Neuron (in vitro differentiated cells): ENCODE data around the gene PPP1CA.
"Not testable (repeated sequence)": the region's sequence is repeated elsewhere in the genome, so short reads cannot be mapped to it uniquely, and the experiment has no call there.

Experiments used
- H2AFZ ChIP-seq: one replicate; pipeline ENCODE4 v1.6.1; 2013; ENCODE audit warnings: low read depth, mild to moderate bottlenecking, inconsistent platforms, low read length, moderate library complexity
- H3K27me3 ChIP-seq: one replicate; pipeline ENCODE4 v1.6.1; 2013; ENCODE audit warnings: low read length; ENCODE audit not compliant: insufficient read depth
- H3K36me3 ChIP-seq: one replicate; pipeline ENCODE4 v1.6.1; 2013; ENCODE audit warnings: low read length; ENCODE audit not compliant: insufficient read depth
- H3K4me1 ChIP-seq: one replicate; pipeline ENCODE4 v1.6.1; 2013; ENCODE audit warnings: low read length; ENCODE audit not compliant: insufficient read depth
- H3K4me3 ChIP-seq: 2 replicates; pipeline ENCODE4 v1.5.1; 2013; ENCODE audit warnings: mild to moderate bottlenecking, low read length, moderate library complexity
- H3K9me3 ChIP-seq: one replicate; pipeline ENCODE4 v1.6.1; 2013; ENCODE audit warnings: low read length

PPP1CA gene

DNA sequence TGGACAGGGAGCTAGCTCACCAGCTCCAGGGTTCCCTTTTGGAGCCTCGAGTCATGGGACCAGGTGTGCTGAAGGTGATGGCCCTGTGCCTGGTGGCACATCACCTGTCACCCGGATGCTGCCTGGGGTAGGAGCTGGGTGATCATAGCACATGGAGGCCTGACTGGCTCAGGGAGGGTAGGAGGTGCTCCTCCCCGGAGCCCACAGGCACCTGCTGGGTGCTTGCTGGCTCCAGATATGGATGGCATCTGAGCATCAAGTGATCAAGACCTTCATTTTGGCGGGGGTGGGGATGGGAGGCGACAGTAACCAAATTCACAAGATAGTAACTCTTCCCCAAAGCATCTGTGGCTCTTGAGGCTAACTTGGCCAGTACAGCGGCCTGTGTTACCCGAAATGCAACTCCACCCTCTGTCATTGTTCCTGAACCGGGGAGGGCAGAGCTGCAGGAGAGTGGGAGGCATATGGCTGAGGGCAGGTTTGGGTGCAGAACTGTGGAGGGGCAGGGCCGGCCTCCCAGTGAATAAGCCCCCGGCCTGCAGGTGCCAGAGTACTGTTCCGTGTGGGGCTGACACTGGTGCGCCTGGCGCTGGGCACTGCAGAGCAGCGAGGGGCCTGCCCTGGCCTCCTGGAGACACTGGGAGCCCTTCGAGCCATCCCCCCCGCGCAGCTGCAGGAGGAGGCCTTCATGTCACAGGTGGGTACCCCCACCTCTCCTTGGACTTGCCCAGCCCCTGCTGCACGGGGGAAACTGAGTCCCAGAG lies 7.0 kb upstream of the PPP1CA start:
- no peaks in the 10 kb centered on the region for H3K27me3 ChIP-seq
- no peak overlapping the region for H2AFZ ChIP-seq
- H3K4me1 ChIP-seq, result peaks cover 7% of the 10 kb centered on the region
- no peaks in the 10 kb centered on the region for H3K36me3 ChIP-seq
- H3K4me3 ChIP-seq, result no peak overlapping the region
- no peaks in the 10 kb centered on the region for H3K9me3 ChIP-seq

DNA sequence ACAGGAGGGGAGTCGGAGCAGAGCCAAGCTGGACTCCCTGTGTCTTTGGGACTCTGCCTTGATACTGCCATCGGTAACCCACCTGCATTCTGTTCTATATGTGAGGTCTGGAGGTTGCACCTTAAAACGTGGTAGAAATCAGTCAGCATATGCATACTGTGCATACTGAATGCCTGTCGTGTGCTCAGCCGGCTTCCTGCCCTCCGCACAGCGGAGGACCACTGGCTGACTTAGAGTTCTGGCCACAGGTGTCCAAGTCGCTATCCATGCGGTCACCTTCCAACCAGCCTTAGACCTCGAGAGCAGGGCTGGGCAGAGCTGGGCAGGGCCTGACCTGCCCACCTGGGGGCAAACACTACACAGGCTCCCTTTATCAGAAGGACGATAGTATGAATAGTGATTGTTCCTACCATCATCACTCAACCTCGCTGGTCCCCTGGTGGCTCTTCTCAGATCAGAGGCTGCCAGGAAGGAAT lies 6.1 kb upstream of the PPP1CA start:
- Histone ChIP-seq H3K9me3 (no peaks in the 10 kb centered on the region), H3K36me3 (no peaks in the 10 kb centered on the region), H2AFZ (no peak overlapping the region), H3K27me3 (no peaks in the 10 kb centered on the region), H3K4me3 (no peak overlapping the region), H3K4me1 (peaks cover 8% of the 10 kb centered on the region)

DNA sequence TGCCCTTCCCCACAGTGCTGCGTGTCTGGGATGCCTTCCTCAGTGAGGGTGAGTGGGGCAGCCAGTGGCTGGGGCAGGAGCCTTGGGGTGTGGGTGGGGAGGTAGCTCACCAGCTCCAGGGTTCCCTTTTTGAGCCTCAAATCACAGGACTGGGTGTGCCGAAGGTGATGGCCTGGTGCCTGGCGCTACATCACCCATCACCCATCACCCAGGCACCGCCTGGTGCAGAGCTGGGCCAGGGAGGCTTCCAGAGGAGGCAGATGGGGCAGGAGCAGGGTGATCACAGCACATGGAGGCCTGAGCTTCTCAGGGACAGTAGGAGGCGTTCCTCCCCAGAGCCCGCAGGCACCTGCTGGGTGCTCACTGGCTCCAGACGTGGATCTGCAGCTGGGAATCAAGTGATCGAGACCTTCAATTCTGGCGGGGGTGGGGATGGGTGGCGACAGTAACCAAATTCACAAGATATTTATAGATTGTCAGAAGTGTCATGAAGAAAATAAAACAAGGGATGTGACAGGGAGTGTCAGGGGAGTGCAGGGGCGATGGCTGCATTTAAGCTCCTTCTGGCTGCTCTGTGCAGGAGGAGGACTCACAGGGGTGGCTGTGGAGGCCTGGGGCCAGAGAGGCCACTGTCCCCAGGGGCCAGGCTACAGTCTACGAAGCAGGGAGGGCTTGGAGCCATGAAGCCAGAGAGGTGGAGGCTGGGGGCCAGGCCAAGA lies 5.5 kb upstream of the PPP1CA start:
- Histone ChIP-seq H2AFZ (no peak overlapping the region), H3K4me3 (no peak overlapping the region), H3K9me3 (no peaks in the 10 kb centered on the region), H3K27me3 (no peaks in the 10 kb centered on the region), H3K4me1 (peaks cover 8% of the 10 kb centered on the region), H3K36me3 (no peaks in the 10 kb centered on the region)

DNA sequence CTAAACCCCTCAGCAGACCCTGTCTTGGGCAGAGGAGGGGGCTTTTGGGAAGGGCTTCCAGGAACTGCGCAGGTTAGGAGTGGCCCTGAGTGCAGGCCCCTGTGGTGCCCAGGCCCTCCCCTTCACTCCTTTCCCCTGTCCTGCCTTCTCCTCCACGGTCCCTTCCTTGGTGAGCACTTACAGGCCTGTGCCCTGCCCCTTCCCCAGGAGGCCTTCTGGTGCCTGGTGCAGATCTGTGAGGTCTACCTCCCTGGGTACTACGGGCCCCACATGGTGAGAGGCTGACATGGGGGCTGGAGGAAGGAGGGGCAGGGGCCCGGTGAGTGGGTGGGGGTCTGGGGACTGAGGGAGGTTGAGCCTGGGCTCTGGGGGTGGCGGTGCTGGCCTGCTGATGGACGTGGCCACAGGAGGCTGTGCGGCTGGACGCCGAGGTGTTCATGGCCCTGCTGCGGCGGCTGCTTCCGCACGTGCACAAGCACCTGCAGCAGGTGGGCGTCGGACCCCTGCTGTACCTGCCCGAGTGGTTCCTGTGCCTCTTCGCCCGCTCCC lies 4.8 kb upstream of the PPP1CA start:
- no peaks in the 10 kb centered on the region for H3K9me3 ChIP-seq
- no peaks in the 10 kb centered on the region for H3K27me3 ChIP-seq
- peaks cover 11% of the 10 kb centered on the region for H3K4me1 ChIP-seq
- no peak overlapping the region for H3K4me3 ChIP-seq
- no peaks in the 10 kb centered on the region for H3K36me3 ChIP-seq
- H2AFZ ChIP-seq, result no peak overlapping the region

DNA sequence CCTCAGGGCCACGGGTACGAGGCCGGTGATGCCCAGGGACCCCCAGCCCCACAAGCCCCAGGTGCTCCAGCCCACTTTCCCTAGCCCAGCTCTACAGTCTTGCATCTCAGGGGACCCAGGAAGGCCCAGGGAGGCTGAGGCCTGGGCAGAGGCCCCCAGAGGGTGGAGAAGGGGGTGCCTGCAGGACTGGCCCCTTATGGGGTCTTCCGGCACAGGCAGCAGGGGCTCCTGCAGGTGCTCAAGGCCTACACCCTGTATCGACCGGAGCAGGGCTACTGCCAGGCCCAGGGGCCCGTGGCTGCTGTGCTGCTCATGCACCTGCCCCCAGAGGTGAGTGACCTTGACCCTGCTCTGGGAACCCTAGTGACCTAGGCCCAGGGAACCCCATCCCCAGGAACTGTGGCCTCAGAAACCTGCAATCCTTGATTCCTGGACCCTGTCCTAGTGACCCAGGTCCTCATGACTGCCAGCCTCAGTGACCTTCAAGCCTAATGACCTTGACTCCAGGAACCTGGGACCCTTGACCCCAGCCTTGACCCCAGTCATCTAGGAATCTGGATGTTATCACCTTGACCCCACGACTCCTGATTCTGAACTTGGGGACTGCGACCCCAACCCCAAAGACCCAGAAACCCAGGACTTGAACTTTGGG lies 4.2 kb upstream of the PPP1CA start:
- Histone ChIP-seq H3K27me3 (no peaks in the 10 kb centered on the region), H3K9me3 (no peaks in the 10 kb centered on the region), H3K4me1 (peaks cover 14% of the 10 kb centered on the region), H3K36me3 (no peaks in the 10 kb centered on the region), H3K4me3 (no peak overlapping the region), H2AFZ (no peak overlapping the region)

DNA sequence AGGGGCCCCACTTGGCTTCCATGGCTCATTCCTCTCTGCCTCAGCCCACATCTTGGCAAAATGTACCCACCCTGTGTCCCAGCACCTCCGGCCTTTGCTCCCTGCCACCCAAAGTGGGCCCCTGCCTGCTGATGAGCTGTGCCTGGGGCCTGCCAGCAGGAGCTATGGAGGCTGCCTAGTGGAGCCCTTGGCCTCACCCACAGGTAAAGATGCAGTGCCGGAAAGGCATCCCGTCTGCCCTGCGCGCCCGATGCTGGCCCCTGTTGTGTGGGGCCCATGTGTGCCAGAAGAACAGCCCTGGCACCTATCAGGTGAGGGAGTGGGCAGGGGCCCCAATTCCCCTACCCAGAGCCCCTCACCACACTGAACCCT lies 3.5 kb upstream of the PPP1CA start:
- H3K9me3 ChIP-seq, result no peaks in the 10 kb centered on the region
- no peak overlapping the region for H3K4me3 ChIP-seq
- peaks cover 19% of the 10 kb centered on the region for H3K4me1 ChIP-seq
- H3K27me3 ChIP-seq, result no peaks in the 10 kb centered on the region
- peaks cover 2% of the 10 kb centered on the region for H3K36me3 ChIP-seq
- no peak overlapping the region for H2AFZ ChIP-seq

DNA sequence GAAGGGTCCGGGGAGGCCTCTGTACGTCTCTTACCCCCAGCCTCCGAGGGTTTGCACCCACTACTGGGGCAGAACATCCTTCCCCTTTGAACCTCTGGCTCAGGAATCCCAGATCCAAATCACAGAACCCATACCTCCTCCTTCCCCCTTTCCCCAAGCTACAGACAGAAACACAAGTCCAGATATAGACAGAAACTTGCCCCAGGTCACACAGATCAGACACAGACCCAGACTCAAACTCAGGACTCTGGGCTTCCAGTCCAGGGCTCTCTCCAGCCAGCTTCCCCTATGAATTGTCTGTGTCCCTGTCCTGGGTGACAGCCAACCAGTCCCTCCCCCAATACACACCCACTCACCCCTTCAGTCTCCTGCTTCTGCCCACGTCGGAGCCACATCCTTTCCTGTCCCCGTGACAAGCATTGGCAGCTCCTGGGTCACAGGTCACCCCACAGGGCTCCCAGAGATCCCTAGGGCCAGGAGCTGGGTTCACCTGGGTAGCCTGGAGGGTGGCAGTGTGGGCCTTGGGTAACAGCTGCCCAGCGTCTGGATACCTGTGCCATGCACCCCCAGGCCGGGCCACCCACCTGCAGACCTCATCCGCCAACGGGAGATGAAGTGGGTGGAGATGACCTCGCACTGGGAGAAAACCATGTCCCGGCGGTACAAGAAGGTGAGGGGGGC lies 3.0 kb upstream of the PPP1CA start:
- Histone ChIP-seq H3K27me3 (no peaks in the 10 kb centered on the region), H3K9me3 (no peaks in the 10 kb centered on the region), H3K36me3 (peaks cover 4% of the 10 kb centered on the region), H3K4me1 (peaks cover 17% of the 10 kb centered on the region), H2AFZ (no peak overlapping the region), H3K4me3 (no peak overlapping the region)

DNA sequence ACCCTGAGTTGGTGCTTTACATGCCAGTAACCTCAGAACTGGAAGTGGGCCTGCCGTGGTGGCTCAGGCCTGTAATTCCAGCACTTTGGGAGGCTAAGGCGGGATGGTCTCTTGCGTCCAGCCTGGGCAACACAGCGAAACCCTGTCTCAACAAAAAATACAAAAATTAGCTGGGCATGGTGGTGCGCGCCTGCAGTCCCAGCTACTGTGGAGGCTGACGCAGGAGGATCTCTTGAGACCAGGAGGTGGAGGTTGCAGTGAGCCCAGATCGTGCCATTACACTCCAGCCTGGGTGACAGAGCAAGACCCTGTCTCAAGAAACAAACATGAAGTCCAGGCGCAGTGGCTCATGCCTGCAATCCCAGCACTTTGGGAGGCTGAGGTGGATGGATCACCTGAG lies 1.4 kb upstream of the PPP1CA start:
- Histone ChIP-seq H3K4me1 (peaks cover 17% of the 10 kb centered on the region), H3K36me3 (peaks cover 18% of the 10 kb centered on the region)
- not testable (repeated sequence) for H3K9me3 ChIP-seq, H3K27me3 ChIP-seq, H2AFZ ChIP-seq, H3K4me3 ChIP-seq

DNA sequence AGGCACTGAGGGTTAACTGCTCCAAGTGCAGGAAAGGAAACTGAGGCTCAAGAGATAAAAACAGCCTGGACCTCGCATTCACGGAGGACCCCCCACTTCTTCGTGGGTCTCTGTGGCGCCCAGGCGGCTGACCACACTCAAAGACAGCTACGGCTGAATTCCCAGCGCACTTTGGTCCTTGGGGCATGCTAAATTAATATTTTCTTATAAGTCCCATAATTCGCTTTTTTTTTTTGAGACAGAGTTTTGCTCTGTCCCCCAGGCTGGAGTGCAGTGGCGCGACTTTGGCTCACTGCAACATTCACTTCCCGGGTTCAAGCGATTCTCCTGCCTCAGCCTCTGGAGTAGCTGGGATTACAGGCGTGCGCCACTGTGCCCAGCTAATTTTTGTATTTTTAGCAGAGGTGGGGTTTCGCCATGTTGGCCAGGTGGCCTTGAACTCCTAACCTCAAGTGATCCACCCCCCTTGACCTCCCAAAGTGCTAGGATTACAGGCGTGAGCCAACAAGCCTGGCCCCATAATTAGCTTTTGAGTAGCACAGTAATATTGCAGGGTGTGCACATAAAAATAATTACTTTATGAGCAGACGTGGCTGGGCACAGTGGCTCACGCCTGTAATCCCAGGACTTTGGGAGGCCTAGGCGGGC lies 658 bp upstream of the PPP1CA start:
- H2AFZ ChIP-seq, H3K9me3 ChIP-seq, H3K27me3 ChIP-seq: not testable (repeated sequence)
- peaks cover 17% of the 10 kb centered on the region for H3K4me1 ChIP-seq
- H3K36me3 ChIP-seq, result peaks cover 26% of the 10 kb centered on the region
- peak overlapping the region; percentile 28 for H3K4me3 ChIP-seq

DNA sequence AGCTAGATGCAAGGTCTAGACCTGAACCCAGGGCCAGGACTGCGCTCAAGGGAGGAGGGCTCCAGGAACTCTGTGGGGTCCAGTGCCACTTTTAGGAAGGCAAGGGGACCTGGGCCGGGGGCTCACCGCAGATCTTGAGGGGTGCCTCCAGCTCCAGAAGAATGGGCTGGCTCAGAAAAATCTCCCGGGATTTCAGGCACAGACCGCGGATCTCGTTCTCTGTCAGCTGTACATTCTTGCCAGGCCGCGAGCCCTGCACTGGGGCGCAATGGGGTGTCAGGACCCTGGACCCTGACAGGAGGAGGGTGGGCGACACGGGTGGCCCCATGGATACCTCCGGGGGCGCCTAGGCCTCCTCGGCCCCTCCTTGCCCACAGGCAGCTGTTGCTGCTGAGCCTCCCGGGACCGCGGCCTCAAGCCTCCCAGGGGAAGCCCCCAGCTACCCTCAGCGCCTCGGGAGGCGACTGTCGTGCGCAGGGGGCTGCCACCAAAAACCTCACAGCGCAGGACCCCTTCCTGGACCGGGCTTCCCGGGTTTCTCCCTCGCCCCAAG lies 640 bp downstream of the PPP1CA start:
- H3K4me1 ChIP-seq, result peaks cover 17% of the 10 kb centered on the region
- H2AFZ ChIP-seq, result peak overlapping the region; percentile 88
- no peaks in the 10 kb centered on the region for H3K27me3 ChIP-seq
- peaks cover 33% of the 10 kb centered on the region for H3K36me3 ChIP-seq
- peak overlapping the region; percentile 94 for H3K4me3 ChIP-seq
- no peaks in the 10 kb centered on the region for H3K9me3 ChIP-seq

DNA sequence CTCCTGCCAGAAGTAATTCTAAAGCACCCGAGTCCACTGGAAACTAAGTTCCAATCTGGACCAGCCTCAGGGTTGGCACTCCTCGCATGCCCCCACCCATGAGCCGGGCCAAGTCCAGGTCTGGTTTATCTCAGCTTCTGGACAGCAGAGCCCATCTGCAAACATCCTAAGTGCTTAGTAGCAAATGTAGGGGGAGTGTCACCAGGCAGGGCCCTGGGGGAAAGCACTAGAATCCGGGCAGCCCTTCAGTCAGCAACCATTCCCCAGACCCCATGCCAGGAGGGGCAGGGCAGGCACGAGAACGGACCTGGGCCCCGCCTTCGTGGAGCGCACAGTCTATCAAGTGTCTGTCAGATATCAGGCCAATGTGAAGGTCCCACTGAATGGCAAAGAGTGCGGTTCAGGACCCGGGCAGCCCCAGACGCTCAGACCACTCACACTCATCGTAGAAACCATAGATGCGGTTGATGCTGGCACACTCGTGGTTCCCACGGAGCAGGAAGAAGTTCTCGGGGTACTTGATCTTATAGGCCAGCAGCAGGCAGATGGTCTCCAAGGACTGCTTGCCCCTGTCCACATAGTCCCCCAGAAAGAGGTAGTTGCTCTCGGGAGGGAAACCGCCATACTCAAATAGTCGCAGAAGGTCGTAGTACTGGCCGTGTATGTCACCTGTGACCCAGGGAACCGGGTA lies 1.3 kb downstream of the PPP1CA start:
- Histone ChIP-seq H3K36me3 (peaks cover 36% of the 10 kb centered on the region), H3K9me3 (no peaks in the 10 kb centered on the region), H3K4me1 (peaks cover 17% of the 10 kb centered on the region), H3K4me3 (peak overlapping the region; percentile 94), H3K27me3 (no peaks in the 10 kb centered on the region), H2AFZ (no peak overlapping the region)
